Measurements from ENCODE around the gene GALNT14. TPM values are rescaled to one million over a fixed set of nuclear protein-coding genes. Genes with fewer than 3 reads are reported as not detected.

The GALNT14 gene
- total RNA-seq, 1 donor from 2014 or later = 0.38 TPM

- intact Hi-C loops (cut with DNase I) = no loop called here
- DNase-seq (ENCODE audit: missing footprints) = no peak
- ATAC-seq = no peak
These were observed 101.2 kb downstream of the GALNT14 start for GRCh38 chr2:31037058-31037457.

GRCh38 chr2:31033032-31033431, 105.2 kb downstream of the GALNT14 start:
- intact Hi-C loops (cut with DNase I) = no loop called here
- no peak for ATAC-seq
- no peak for DNase-seq (ENCODE audit: missing footprints)

GRCh38 chr2:31032475-31032874, 105.8 kb downstream of the GALNT14 start:
- DNase-seq (ENCODE audit: missing footprints) (no peak), ATAC-seq (no peak)
- intact Hi-C loops (cut with DNase I) = no loop called here

GRCh38 chr2:31031132-31031706, 107.0 kb downstream of the GALNT14 start:
- intact Hi-C loops (cut with DNase I) = no loop called here
- DNase-seq (ENCODE audit: missing footprints) (no peak), ATAC-seq (no peak)

GRCh38 chr2:31028417-31028816, 109.8 kb downstream of the GALNT14 start:
- DNase-seq (ENCODE audit: missing footprints) (no peak), ATAC-seq (no peak)
- intact Hi-C loops (cut with DNase I) = no loop called here

GRCh38 chr2:31027549-31027948, 110.7 kb downstream of the GALNT14 start:
- ATAC-seq = no peak
- no peak for DNase-seq (ENCODE audit: missing footprints)
- intact Hi-C loops (cut with DNase I) = no loop called here

GRCh38 chr2:31023541-31023940, 114.7 kb downstream of the GALNT14 start:
- intact Hi-C loops (cut with DNase I) = no loop called here
- ATAC-seq (no peak), DNase-seq (ENCODE audit: missing footprints) (no peak)

- ATAC-seq (no peak), DNase-seq (ENCODE audit: missing footprints) (no peak)
- intact Hi-C loops (cut with DNase I) = no loop called here
These were observed 117.5 kb downstream of the GALNT14 start for GRCh38 chr2:31020713-31021112.

- ATAC-seq = no peak
- intact Hi-C loops (cut with DNase I) = no loop called here
These were observed 120.0 kb downstream of the GALNT14 start for GRCh38 chr2:31018280-31018679.

GRCh38 chr2:31016648-31017047, 121.6 kb downstream of the GALNT14 start:
- intact Hi-C loops (cut with DNase I) = no loop called here
- ATAC-seq = no peak
- no peak for DNase-seq (ENCODE audit: missing footprints)

More at GRCh38 chr2:31018280-31018679, 120.0 kb downstream of the GALNT14 start:
- DNase-seq (ENCODE audit: missing footprints) = no peak

GRCh38 chr2:31014516-31014915, 123.7 kb downstream of the GALNT14 start:
- intact Hi-C loops (cut with DNase I) = no loop called here
- no peak for ATAC-seq

GRCh38 chr2:31013301-31013700, 124.9 kb downstream of the GALNT14 start:
- DNase-seq (ENCODE audit: missing footprints) (no peak), ATAC-seq (no peak)
- intact Hi-C loops (cut with DNase I) = no loop called here

More at GRCh38 chr2:31014516-31014915, 123.7 kb downstream of the GALNT14 start:
- DNase-seq (ENCODE audit: missing footprints) = no peak

- DNase-seq (ENCODE audit: missing footprints) = no peak
- intact Hi-C loops (cut with DNase I) = no loop called here
- no peak for ATAC-seq
These were observed 125.8 kb downstream of the GALNT14 start for GRCh38 chr2:31012406-31012805.

- DNase-seq (ENCODE audit: missing footprints) (no peak), ATAC-seq (no peak)
- intact Hi-C loops (cut with DNase I) = no loop called here
These were observed 126.7 kb downstream of the GALNT14 start for GRCh38 chr2:31011587-31011986.

GRCh38 chr2:31008561-31009114, 129.6 kb downstream of the GALNT14 start:
- ATAC-seq (no peak), DNase-seq (ENCODE audit: missing footprints) (no peak)
- intact Hi-C loops (cut with DNase I) = no loop called here

GRCh38 chr2:31004257-31004656, 134.0 kb downstream of the GALNT14 start:
- DNase-seq (ENCODE audit: missing footprints) (no peak), ATAC-seq (no peak)
- intact Hi-C loops (cut with DNase I) = no loop called here

- intact Hi-C loops (cut with DNase I) = no loop called here
- DNase-seq (ENCODE audit: missing footprints) (no peak), ATAC-seq (no peak)
These were observed 134.5 kb downstream of the GALNT14 start for GRCh38 chr2:31003749-31004148.

- no peak for DNase-seq (ENCODE audit: missing footprints)
- ATAC-seq = no peak
- intact Hi-C loops (cut with DNase I) = no loop called here
These were observed 135.6 kb downstream of the GALNT14 start for GRCh38 chr2:31002537-31003150.

- ATAC-seq (no peak), DNase-seq (ENCODE audit: missing footprints) (no peak)
- intact Hi-C loops (cut with DNase I) = no loop called here
These were observed 137.3 kb downstream of the GALNT14 start for GRCh38 chr2:31000970-31001369.

GRCh38 chr2:30998672-30999071, 139.6 kb downstream of the GALNT14 start:
- DNase-seq (ENCODE audit: missing footprints) (no peak), ATAC-seq (no peak)
- intact Hi-C loops (cut with DNase I) = no loop called here

- no peak for DNase-seq (ENCODE audit: missing footprints)
- no peak for ATAC-seq
- intact Hi-C loops (cut with DNase I) = no loop called here
These were observed 140.3 kb downstream of the GALNT14 start for GRCh38 chr2:30997979-30998378.

Measured in Right ventricle myocardium inferior (tissue), 1 donor.